Measurements from ENCODE around the gene OLA1. TPM values are rescaled to one million over a fixed set of nuclear protein-coding genes. Genes with fewer than 3 reads are reported as not detected.

The OLA1 gene
- total RNA-seq (2022; extraction: Qiagen RNA extraction; ENCODE audit: low read depth) = 117 to 132 TPM (median 127 TPM) in 5 replicates

DNA sequence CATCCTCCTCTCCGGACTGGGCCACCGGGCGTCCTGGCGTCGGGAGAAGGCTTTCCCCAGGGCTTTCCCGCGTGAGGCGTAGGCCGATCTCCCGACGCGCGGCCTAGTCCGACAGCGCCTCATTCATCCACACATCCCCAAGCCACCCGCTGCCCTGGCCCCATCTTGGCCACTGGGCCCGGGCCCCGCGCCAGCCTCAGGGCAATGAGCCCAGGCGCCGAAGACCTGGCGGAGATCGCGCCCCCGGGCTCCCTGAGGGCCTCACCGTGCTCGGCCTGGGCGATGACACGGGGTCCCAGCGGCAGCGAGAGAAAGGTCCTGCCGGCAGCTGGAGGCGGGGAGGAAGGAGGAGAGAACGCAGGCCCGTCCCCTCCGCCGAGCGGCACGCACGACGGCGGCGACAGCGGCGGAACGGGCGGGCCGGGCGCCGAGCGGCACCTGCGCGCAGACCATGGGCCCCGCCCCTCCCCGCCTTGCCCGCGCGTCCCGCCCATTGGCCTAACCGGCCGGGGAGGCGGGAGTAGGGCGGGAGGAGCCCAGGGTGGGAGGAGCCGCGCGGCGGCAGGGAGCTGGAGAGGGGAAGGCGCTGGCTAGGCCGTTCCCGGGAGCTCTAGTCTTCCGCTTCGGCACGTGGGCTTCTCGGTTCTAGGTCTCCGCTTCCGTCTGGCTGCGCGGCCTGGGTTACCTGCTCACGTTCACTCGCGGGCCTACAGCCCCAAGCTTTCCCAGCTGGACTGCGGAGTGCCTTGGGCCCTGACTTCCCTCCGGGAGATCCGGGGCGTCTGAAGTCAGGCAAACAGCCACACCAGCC lies at the start of gene OLA1:
Gene OLA1 (minus strand): TSS at position 346 of the 811 bp plus-strand sequence. CDS start 1,717 bp downstream, outside the sequence.

Other genes with a start within 250 kb of the OLA1 start
- 2.4 to 4.0 TPM (median 3.3 TPM) in 5 replicates for gene SP9, start 86.4 kb upstream of the OLA1 start, total RNA-seq (2022; extraction: Qiagen RNA extraction; ENCODE audit: low read depth)
- gene SCRN3, start 147.2 kb upstream of the OLA1 start, total RNA-seq (2022; extraction: Qiagen RNA extraction; ENCODE audit: low read depth) = 12.9 to 17.1 TPM (median 14.0 TPM) in 5 replicates
- gene GPR155, start 238.5 kb upstream of the OLA1 start, total RNA-seq (2022; extraction: Qiagen RNA extraction; ENCODE audit: low read depth) = 0.24 to 0.77 TPM (median 0.29 TPM) in 5 replicates

Measured in A549 treated with CpdA at 1 μM for 4 hours (cell line).